Germinal center (tissue), 1 donor: ENCODE results near the gene NOL4L.
A peak's percentile ranks its signal among the peaks of the same experiment; 100 is the strongest.

Source experiments
- DNase-seq: peaks from one replicate; pipeline ENCODE4 v3.0.0; 2012; ENCODE audit warnings: mixed read lengths, low spot score

Gene NOL4L

DNA sequence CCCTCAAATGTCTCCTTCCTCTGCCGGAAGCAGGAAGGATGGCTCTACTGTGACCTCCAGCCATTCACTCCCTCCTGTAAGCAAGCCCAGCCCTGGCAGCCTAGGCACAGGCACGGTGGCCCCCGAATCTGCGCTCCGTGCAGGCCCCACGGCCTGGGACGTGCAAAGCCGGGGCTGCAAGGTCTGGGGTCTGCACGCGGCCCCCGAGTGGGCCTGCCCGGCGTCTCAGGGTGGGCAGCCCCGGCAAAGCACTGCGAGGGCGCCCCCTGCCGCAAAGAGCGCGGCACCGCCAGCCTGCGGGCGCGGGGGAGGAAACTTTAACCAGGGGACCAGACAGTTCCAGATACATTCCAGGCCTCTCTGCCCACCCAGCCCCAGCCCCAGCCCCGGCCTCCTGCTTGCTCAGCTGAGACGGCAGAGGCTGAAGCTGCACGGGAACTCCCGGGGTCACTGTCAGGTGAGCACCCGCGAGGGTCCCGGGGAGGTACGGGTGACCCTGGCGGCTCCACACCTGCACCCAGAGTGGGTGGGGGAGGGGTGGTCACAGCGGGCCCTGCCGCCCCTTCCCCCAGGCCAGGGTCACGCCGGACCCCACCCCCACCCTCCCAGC is 128.2 kb downstream of the NOL4L start:
- DNase-seq, result peak; percentile 84

DNA sequence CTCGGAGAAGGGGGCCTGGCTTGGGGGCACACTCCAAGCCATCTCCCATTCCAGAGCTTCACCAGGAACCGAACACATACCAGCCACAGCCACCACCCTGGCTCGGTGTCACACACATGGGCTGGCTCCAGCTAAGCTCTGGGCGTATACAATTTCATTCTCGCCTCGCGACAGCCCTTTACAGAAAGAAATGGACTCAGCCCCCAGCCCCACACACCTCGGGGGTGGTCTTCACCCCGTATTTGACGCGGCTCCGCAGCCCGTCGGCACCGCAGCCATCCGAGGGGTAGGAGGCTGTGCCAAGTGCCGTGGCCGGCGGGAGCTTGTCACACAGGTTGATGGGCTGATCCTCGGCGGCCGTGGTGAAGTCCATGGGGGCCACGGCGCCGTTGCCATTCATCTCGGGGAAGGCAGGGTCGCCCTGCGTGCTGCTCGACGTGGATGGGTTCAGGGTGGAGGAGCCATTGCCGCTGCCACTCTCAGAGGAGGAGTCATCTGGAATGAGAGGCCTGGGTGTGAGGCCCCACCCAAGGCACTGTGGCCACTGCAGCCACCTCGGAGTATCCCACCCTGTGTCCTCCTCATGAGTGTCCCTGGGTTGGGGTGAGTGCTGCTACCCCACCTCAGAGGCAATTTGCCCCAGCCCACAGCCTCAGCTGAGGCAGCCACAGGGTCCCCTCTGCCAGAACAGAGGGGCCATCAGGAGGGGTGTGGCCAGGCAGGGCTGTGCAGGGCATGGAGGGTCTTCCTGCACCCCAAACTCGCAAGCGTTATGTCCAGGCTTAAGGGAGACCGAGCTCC is 129.0 kb downstream of the NOL4L start:
- no peak for DNase-seq

DNA sequence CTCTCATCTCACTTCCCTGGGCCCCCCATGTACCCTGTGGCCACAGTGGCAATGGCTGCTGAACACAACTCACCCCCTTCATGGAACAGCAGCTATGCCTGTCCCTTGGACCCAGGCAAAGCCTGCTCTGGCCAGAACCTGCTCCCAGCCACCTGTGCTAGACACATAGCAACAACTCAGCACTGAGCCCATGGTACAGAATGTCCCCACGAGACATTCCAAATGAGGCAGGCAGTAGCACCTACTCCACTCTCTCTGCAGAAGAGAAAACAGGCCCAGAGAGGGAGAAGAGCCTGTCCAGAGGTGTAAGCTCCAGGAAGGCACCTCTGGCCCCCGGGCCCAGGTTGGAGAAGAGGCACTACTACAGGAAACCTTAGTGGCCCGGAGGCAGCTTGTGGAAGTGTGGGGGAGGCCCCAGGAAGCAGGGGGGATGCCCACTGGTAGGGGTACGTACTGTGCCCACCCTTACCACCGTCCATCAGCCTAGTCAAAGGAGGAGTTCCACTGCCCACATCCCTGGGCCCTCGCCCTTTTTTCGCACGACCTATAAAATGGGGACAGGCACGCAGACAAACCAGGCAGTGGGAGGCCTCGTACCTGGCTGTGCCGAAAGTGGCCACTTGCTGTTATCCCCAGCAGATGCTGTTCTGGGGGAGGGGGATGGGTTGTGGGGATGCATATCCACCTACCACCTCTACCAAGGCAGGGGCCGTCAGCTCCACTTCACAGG is 129.8 kb downstream of the NOL4L start:
- DNase-seq, result no peak

DNA sequence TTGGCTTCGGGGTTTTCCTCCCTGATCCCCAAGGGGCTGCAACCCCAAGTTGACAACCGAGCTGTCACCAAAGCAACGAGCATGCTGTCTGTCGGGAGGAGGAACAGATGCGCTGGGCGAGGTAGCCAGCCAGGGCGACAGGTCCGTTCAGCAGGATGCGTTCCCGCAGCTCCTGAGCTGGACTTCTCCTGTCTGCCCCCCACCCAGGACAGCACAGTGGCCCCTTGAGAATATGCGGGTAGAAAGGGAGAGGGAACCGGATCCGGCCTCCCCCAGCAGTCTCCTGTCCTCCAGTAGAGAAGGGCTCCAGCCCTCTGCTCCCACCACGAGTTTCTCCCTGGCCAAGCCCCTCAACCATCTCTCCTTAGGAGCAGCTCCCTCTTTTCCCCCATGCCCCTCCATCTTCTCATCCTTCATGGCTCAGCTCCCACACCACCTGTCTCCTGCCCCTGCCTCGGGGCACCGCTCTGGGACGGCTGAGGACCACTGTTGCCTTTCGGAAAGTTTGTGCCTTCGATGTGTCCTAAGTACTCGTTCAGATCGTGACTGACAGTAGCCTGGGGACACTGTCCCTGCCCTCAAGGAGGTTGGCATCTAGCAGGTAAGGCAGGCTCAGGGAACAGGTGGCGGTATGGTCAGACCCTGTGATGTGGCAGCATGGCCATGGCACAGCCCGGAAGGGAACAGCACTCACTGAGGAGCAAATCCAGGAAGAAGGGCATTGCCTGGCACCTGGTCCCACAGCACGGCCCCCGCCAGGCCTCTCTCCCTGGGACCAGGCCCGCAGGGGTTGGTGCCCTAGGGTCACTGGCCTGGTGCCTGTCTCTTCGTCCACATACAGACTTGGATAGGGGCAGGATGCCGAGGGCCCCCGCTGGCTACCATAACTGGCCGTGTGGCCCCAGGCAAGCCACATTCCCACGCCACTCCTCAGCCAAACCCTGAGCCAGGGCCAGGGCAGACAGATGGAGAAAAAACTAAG is 130.7 kb downstream of the NOL4L start:
- DNase-seq, result no peak

DNA sequence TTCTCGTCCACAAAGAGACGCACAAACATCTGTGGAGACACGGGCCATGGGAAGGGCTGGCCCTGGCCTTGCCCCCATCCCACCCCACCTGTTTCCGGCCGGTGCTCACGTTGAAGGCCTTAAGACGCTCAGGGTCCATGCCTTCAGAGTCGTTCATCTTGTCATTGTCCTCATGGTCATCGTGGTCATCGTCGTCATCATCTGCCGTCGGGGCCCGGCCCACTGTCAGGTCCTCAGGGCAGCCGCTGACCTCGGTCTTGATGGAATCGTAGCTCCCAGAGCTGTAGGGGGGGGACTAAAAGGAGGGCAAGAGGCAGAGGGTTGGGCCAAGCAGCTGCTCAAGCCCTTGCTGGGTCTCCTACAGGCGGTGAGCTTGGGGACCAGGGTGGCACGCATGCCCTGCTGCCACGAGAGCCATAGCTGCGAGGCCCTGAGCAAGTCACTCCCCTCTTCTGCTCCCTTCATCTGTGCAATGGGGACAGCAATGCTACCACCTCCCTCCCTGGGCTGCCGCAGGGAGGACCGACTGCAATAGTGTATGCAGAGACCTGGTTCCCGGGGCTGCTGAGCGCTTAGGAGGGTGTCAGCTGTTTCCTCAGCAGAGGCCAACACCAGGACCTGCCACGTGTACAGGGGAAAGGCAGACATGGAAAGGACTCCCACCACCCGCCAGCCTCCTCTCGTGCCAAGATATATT is 131.5 kb downstream of the NOL4L start:
- no peak for DNase-seq

DNA sequence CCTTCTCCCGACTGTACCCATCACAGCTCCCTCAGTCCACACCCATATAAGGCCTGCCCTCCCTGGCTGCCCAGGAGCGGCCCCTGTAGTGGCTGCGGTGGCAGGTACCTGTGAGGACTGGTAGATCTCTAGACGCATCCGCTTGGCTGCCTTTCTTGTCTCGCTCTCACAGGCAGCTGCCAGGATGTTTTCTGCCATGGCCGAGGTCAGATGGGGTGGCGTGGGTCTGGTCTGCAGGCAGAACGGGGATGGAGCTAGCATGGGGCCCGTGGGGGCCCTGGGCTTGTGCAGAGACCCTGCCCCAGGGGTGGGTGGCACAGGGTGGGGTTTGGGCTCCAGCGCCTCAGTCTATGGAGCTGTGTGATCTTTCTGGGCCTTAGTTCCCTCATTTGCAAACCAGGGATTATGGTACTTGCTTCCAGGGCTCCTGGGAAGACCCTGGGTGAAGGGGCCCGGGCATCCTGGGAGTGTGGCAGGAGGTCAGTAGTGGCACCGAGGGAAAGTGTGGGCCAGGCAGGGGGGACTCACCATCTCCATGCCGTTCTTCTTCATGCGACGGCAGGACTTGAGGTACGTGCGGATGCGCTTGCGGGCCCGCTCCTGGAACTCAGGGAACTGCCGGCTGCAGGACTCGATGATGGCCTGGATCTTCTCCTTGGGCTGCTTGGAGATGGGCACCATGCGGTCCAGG is 132.2 kb downstream of the NOL4L start:
- DNase-seq, result no peak

DNA sequence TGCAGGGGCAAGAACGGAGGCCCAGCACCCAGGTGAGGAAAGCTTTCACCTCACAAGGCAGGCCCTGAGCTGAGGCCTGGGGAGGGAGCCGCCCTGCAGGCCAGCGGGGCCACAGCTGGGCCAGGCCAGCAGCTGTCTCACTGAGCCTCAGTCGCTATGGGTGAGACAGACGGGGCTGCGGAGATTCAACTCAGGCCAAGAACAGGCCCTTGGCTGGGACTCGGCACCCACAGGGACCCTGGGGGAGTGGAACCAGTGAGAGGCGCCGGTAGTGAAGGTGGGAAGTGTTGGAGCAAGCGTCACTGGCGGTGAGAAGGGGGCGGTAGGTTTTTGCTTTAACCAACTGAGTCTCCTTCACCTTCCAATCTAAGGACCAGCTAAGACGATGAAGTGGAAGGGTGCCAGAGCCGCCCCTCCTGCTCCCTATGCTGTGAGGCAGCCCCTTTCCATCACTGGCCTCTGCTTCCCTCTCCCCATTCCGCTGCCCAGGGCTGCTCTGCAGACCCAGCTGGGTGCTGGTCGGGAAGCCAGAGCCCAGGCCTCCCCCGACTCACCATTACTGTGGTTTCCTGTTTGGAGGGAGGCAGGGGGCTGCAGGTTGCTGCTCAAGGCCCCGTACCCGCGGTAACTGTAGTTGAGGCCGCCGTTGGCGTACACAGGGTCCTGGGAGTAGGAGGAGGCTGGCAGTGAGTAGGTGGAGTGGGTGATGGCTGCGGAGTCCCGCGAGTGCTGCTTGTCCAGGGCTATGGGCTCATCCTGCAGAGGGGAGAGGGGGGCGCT is 133.3 kb downstream of the NOL4L start:
- DNase-seq, result no peak

DNA sequence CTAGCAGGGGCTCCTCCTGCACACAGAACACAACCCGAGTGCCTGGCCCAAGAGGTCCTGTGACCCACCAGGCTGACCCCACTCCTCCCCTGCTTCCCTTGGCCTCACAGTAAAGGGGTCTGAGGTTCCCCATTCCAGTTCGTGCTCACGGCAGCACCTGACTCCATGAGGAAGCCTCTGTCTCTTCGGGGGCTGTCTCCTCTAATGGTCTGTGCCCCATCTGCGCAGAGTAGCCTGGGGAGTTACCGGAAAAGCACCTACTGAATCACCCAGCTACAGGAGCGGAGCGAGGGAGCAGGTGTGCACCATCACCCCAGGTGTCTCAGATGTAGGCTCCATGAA is 133.8 kb downstream of the NOL4L start:
- no peak for DNase-seq

DNA sequence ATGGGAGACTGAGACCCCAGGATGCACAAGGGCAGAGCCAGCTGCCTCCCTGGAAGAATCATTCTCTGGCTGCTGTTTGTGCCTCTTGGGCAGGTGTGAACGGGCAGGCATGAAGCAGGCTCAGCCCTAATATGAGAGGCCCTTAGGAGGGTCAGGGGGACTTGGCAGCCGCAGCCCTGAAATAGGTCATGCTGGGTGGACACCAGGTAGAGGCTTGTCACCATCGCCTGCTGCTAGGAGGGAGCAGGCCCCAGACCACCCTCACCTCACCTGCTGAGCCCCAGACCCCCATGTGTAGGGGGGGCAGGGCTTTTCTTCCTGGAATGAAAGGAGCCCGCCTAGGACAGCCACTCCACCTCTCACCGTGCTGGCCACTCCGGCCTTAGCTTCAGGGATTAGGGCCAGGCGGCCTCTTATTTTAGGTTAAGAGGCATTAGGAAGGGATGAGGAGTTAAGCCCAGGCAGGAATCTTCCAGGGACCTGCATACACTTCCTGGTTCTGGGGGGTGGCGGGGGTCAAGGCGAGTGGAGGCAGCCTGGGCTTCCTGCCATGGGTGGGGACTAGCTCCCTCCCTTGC is 134.6 kb downstream of the NOL4L start:
- no peak for DNase-seq

DNA sequence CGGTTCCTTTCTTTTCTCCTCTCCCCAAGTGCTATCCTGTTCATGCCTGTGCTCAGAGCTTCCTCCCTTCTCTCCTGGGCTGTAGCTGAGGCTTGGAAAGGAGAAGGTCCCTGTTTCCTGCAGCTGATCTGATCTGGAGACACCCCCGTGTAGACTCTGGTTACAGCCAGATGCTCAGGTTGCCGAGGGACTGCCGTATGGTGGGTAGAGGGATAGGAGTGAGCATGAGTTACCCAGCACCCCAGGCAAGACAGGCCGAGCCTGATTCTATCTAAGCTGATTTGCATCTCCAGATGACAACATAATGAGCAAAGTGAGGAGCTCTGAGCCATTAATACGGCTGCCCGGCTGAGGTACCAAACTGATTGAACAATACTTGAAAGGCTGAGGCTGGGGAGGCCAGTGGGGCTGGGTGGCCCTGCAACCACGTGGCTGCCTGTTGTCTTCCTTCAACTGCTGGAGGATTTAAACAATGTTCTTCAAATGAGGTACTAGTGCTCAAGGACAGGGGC is 135.2 kb downstream of the NOL4L start:
- peak; percentile 30 for DNase-seq

DNA sequence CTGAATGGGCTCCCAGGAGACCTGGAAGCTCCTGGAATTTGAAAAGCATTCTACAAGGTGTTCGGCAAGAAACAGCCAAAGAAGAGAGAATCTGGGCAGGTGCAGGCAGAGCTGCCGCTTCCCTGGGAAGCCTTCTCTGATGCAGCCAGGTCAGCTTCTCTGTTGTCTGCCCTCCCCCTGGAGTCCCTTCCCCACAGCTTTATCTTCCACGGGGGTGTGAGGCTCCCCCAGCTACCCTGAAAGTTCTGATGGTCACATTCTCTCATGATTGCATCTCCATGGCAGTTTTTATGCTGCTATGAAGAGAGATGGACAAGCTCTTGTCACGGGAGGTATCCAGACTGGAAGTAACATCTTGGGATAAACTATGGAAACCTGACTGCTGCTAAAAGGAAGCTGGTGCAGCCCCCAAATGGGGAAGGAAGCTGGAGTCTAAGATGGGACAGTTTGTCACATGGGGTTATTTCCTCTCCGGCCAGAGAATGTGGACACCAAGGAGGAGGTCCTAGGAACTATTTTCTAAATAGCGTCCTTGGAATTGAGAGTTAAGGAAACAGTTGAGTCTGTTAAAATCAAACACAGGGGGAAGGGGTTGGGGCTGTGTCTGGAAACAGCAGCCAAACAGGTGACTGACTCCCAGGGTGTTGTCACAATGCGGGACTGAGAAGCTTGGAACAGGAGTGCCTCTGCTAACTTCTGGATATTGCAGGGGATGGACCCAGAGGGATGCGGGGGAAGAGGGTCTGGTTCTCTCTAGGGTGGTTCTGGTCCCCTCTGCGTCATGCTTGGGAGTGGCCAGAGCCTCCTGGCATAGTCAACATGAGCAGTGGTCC is 135.9 kb downstream of the NOL4L start:
- no peak for DNase-seq

DNA sequence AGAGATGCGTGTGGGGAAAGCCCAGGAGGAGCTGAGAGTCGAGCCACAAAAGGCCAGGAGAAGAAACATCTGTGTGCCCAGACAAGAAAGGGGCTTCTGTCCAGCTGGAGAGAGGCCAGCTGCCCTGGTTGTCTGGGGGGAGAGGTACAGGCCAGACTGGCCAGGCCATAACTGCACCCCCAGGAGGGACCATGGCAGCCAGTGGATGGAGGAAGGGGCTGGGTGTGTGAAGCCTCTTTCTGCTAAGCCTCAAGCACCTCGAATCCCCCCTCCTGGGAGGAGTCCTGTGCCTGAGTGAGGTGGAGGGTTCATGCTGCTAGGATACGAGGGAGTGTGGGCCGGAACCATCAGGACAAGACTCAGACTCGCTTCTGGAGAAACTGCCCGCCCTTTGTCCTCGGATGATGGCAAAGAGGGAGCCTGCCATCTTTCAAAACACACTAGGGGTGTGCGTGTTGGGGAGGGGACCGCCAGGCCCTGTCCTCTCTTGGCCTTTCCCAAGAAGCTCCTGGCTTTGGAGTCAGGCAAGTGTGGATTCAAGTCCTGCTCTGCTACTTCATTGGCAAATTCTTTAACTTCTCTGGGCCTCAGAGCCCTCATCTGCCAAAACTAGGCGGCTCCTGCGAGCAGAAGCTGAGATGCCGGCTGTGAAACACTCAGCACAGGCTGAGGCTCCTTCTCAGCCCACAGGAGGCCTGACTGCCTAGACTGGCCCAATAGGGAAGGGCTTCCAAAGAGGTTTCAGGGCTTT is 136.7 kb downstream of the NOL4L start:
- no peak for DNase-seq

DNA sequence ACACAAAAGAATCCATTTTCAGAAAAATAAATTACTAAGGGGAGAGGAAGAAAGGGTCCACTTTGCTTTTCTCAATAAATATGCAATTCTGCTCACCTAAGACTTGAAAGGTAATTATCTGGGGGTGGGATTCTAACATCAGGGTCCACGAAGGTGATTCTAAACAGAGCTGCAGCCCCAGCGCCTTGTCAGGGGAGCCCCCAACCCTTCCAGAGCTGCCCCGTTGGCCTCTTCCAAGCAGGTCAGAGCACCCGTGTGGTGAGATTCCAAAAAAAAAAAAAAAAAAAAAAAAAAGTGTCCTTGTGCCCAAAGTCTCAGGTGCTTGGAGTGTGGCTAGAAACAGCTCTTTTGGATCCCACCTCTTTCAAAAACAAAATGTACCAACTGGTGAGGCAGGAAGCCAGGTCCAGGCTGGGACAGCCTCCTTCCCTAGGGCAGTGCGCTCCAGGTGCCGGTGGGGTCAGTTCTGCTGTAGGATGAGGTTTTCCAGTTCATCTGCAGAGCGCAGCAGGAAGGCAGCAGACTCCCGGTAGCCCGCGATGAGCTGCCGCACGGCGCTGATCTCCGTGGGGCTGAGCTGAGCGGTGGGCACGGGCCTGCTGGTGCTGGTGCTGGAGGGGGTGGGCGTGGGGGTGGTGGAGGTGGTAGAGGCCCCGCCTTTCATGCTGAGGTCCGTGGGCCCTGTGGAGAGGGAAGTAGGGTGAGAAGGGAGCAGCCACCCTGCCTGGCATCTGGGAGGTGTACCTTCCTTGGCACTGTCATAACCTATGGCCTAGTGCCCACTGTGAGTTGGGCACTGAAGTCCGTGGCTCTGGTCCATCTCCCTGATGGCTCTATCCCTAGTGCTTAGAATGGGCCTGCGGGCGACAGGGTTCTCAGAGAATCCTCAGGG is 137.8 kb downstream of the NOL4L start:
- no peak for DNase-seq

DNA sequence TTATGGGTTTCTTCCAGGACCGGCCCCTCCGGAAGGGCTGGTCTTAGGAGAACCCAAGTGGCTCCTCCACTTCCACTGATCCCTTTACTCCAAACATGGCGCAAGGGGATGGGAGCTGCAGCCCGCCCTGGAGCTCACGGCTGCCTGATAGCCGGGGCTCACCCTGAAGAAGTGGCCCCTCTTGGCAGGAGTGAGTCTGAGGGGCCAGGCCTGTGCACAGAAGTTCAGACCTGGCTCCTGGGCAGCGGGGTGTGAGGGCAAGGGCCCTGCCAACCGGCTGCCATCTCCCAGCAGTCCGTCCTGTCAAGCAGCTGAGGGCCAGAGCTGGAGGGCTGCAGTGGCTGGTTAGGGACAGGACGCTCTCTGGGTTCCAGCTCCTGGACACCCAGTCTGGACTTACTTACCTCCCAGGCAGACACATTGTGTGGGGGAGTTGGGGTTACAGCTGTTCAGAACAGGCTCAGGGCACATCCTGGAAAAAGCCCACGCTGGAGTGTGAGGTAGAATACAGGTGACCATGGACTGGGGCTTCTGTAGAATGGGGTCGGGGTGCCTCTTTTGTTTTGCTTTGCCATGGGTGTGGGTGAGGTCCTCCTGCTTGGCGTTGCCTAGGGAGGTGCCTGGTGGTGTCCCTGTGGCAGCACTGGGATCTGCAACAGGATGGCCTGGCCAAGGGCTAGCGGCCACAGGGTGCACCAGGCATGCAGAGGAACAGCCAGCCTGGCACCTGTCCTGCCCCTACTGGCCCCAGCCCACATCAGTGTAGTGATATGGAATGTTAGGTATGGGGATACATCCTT is 138.6 kb downstream of the NOL4L start:
- no peak for DNase-seq

DNA sequence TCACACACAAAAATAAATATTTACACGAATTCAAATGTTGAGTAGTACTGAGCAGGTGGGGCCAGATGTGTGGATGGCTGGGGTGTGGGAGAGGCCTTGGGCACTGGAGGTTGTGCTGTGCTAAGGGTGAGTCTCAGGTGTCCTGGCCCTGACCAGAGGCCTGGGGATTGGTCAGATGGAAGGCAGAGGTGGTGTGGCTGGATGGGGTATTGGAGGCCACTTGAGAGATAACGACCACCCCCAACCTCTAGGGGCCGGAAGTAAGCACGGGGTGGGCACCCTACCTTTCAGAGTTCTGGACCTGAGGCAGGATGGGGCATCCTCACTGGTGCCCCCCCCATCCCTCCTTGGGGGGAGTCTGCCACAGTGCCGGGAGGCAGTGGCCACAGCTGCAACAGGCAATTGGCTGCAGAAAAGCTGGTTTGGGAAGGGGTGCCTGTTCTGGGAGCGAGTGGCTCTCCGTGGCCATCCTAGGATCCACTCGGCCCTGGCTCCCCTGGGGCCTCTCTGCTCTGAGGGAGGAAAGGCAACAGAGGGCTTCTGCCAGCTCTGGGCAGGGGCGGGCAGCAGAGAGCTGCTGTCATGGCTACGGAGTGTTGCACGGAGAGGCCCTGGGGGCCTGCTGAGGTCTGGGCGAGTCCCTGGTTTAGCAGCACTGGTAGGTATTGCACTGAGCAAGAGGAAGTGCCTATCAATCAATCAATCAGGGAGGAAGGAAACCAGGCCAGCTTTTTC is 139.4 kb downstream of the NOL4L start:
- no peak for DNase-seq
